HEK293T (cell line): ENCODE data around the gene ZBTB8B.
"Not testable (repeated sequence)": the region's sequence is repeated elsewhere in the genome, so short reads cannot be mapped to it uniquely, and the experiment has no call there.

ENCODE experiments used
- CTCF ChIA-PET: fragments of 350-600 bp; formaldehyde crosslinking; extraction: SDS; loops from one replicate; lab custom pipeline; 2021; ENCODE audit warnings: antibody characterized with exemption, inconsistent platforms; lab: Yijun Ruan, JAX
- POLR2A ChIA-PET: fragments of 350-600 bp; formaldehyde crosslinking; extraction: SDS; loops from one replicate; lab custom pipeline; 2020; ENCODE audit warnings: antibody characterized with exemption, inconsistent platforms; lab: Yijun Ruan, JAX
- DNase-seq: peaks from one replicate; pipeline ENCODE4 v3.0.0; 2012; ENCODE audit warnings: mixed read lengths; ENCODE audit errors: extremely low spot score
- ARNT ChIP-seq: fragments of 450-650 bp; IDR thresholded peaks from 2 replicates; pipeline ENCODE4 v1.6.1; 2017; ENCODE audit warnings: mild to moderate bottlenecking
- BHLHE40 ChIP-seq: fragments of 450-650 bp; IDR thresholded peaks from 2 replicates; pipeline ENCODE4 v1.6.1; 2016; ENCODE audit warnings: mild to moderate bottlenecking, moderate library complexity, borderline replicate concordance
- CTBP1 ChIP-seq: fragments of 450-650 bp; IDR thresholded peaks from 2 replicates; pipeline ENCODE4 v1.6.1; 2016; ENCODE audit warnings: borderline replicate concordance
- ELF4 ChIP-seq: fragments of 450-650 bp; IDR thresholded peaks from 2 replicates; pipeline ENCODE4 v1.6.1; 2017; ENCODE audit warnings: antibody characterized with exemption
- FOXA1 ChIP-seq: fragments of 450-650 bp; IDR thresholded peaks from 2 replicates; pipeline ENCODE4 v1.6.1; 2016; ENCODE audit warnings: mild to moderate bottlenecking
- FOXK2 ChIP-seq: fragments of 450-650 bp; IDR thresholded peaks from 2 replicates; pipeline ENCODE4 v1.6.1; 2016; ENCODE audit warnings: mild to moderate bottlenecking
- FOXM1 ChIP-seq: fragments of 450-650 bp; IDR thresholded peaks from 2 replicates; pipeline ENCODE4 v1.6.1; 2017; ENCODE audit warnings: mild to moderate bottlenecking, borderline replicate concordance
- HDGF ChIP-seq: fragments of 450-650 bp; IDR thresholded peaks from 2 replicates; pipeline ENCODE4 v1.6.1; 2017; ENCODE audit warnings: antibody characterized with exemption, borderline replicate concordance
- L3MBTL2 ChIP-seq: fragments of 450-650 bp; conservative IDR thresholded peaks from 2 replicates; pipeline ENCODE4 v1.6.1; 2016; ENCODE audit warnings: mild to moderate bottlenecking
- LEF1 ChIP-seq: fragments of 450-650 bp; IDR thresholded peaks from 2 replicates; pipeline ENCODE4 v1.6.1; 2017; ENCODE audit warnings: mild to moderate bottlenecking, borderline replicate concordance
- NFRKB ChIP-seq: fragments of 450-650 bp; IDR thresholded peaks from 2 replicates; pipeline ENCODE4 v1.6.1; 2016; ENCODE audit warnings: mild to moderate bottlenecking, moderate library complexity
- PKNOX1 ChIP-seq: fragments of 450-650 bp; IDR thresholded peaks from 2 replicates; pipeline ENCODE4 v1.6.1; 2016
- SP1 ChIP-seq: fragments of 450-650 bp; IDR thresholded peaks from 2 replicates; pipeline ENCODE4 v1.6.1; 2017
- SUZ12 ChIP-seq: fragments of 450-650 bp; IDR thresholded peaks from 2 replicates; pipeline ENCODE4 v1.6.1; 2016; ENCODE audit warnings: mild to moderate bottlenecking
- TARDBP ChIP-seq: fragments of 450-650 bp; IDR thresholded peaks from 2 replicates; pipeline ENCODE4 v1.6.1; 2016
- ZNF384 ChIP-seq: fragments of 450-650 bp; IDR thresholded peaks from 2 replicates; pipeline ENCODE4 v1.6.1; 2016

The ZBTB8B gene

GRCh38 chr1:32431736-32432400 is 33.0 kb upstream of the ZBTB8B start:
- TF ChIP-seq BHLHE40 (no peak), ARNT (no peak), FOXM1 (no peak), L3MBTL2 (no peak), CTBP1 (no peak), ELF4 (no peak), NFRKB (no peak), TARDBP (no peak), SUZ12 (no peak), HDGF (no peak), PKNOX1 (no peak), ZNF384 (no peak), LEF1 (no peak), SP1 (no peak), FOXK2 (no peak), FOXA1 (no peak)
- ChIA-PET POLR2A (interaction anchor here (1.7 kb wide), 1 partner anchor 37 kb away, joined by 4 read pairs; the partner anchor contains the start of gene BSDC1), CTCF (no interaction called here)
- no peak for DNase-seq

GRCh38 chr1:32438136-32438535 is 26.7 kb upstream of the ZBTB8B start:
- POLR2A ChIA-PET, result no interaction called here
- DNase-seq, result no peak
- TF ChIP-seq CTBP1, result no peak
- no peak for TF ChIP-seq FOXA1
- TF ChIP-seq NFRKB, result no peak
- no peak for TF ChIP-seq PKNOX1
- TF ChIP-seq LEF1, result no peak
- no peak for TF ChIP-seq SP1
- no peak for TF ChIP-seq ZNF384
- no peak for TF ChIP-seq SUZ12
- no peak for TF ChIP-seq FOXM1
- TF ChIP-seq L3MBTL2, result no peak
- TF ChIP-seq HDGF, result no peak
- no peak for TF ChIP-seq ELF4
- no peak for TF ChIP-seq FOXK2
- TF ChIP-seq ARNT, result no peak
- no peak for TF ChIP-seq BHLHE40
- CTCF ChIA-PET, result no interaction called here

GRCh38 chr1:32438777-32439176 is 26.1 kb upstream of the ZBTB8B start:
- CTCF ChIA-PET, POLR2A ChIA-PET, DNase-seq: not testable (repeated sequence)

- DNase-seq, CTCF ChIA-PET, POLR2A ChIA-PET: not testable (repeated sequence)
Observed at GRCh38 chr1:32441467-32441866, 23.4 kb upstream of the ZBTB8B start.

- no peak for DNase-seq
- TF ChIP-seq FOXM1 (peak; percentile 14; the same call in 1 of the 2 replicates), ZNF384 (no peak), BHLHE40 (peak; percentile 51; the same call in 1 of the 2 replicates), L3MBTL2 (peak; percentile 34; the same call in 1 of the 2 replicates), ELF4 (no peak)
- POLR2A ChIA-PET, result interaction anchor here (1.8 kb wide), 2 partner anchors 165 to 204 kb away, joined by 6 read pairs; partner anchors contain the start of gene RBBP4
- CTCF ChIA-PET, result interaction anchor here (0.6 to 1.8 kb wide), 4 partner anchors 72 to 281 kb away, joined by 3 to 16 read pairs (median 4); no protein-coding TSS in a partner anchor
Observed at GRCh38 chr1:32447469-32448185, 17.2 kb upstream of the ZBTB8B start.

GRCh38 chr1:32448186-32448772 is 16.6 kb upstream of the ZBTB8B start:
- ChIA-PET POLR2A (interaction anchor here (0.8 to 1.8 kb wide), 5 partner anchors 15 to 203 kb away, joined by 3 to 12 read pairs (median 6); partner anchors contain the start of genes RBBP4, ZBTB8A and ZBTB8B), CTCF (interaction anchor here (0.6 to 1.8 kb wide), 17 partner anchors 9 to 324 kb away, joined by 3 to 16 read pairs (median 4); partner anchors contain the start of gene ZBTB8B)
- 0 out of 2 replicates have a peak, but pooled peaks have one; percentile 8 for TF ChIP-seq L3MBTL2
- not testable (repeated sequence) for DNase-seq

- TF ChIP-seq BHLHE40, result no peak
- no peak for TF ChIP-seq ELF4
- TF ChIP-seq CTBP1, result no peak
- peak; percentile 12; the same call in 1 of the 2 replicates for TF ChIP-seq L3MBTL2
- no peak for TF ChIP-seq ZNF384
- TF ChIP-seq HDGF, result 0 out of 2 replicates have a peak, but pooled peaks have one; percentile 42
- ChIA-PET CTCF (interaction anchor here (0.6 to 1.8 kb wide), 18 partner anchors 9 to 323 kb away, joined by 3 to 16 read pairs (median 4); partner anchors contain the start of gene ZBTB8B), POLR2A (interaction anchor here (0.6 to 1.8 kb wide), 6 partner anchors 15 to 202 kb away, joined by 3 to 12 read pairs (median 5); partner anchors contain the start of genes RBBP4, ZBTB8A and ZBTB8B)
- DNase-seq, result peak; percentile 82
Observed at GRCh38 chr1:32448773-32449456, 16.0 kb upstream of the ZBTB8B start.

- not testable (repeated sequence) for DNase-seq
- POLR2A ChIA-PET, result interaction anchor here (0.6 to 1.8 kb wide), 5 partner anchors 14 to 202 kb away, joined by 3 to 12 read pairs (median 6); partner anchors contain the start of genes RBBP4, ZBTB8A and ZBTB8B
- CTCF ChIA-PET, result interaction anchor here (0.7 to 1.8 kb wide), 13 partner anchors 11 to 323 kb away, joined by 3 to 16 read pairs (median 4); partner anchors contain the start of gene ZBTB8B
Observed at GRCh38 chr1:32449457-32449831, 15.4 kb upstream of the ZBTB8B start.
